Stimulated activated CD4-positive, alpha-beta T cell treated with anti-CD3 and anti-CD28 coated beads, Interleukin-1b, Interleukin-23, amount 100 ng/mL, for 1 hour (primary cell): ENCODE data around the gene RELN.

Experiments used
- DNase-seq, 2 donors: peaks; one replicate each; pipeline ENCODE4 v3.0.0-alpha.2; 2020; ENCODE audit warnings: low read depth in 2 of 2

RELN gene

DNA sequence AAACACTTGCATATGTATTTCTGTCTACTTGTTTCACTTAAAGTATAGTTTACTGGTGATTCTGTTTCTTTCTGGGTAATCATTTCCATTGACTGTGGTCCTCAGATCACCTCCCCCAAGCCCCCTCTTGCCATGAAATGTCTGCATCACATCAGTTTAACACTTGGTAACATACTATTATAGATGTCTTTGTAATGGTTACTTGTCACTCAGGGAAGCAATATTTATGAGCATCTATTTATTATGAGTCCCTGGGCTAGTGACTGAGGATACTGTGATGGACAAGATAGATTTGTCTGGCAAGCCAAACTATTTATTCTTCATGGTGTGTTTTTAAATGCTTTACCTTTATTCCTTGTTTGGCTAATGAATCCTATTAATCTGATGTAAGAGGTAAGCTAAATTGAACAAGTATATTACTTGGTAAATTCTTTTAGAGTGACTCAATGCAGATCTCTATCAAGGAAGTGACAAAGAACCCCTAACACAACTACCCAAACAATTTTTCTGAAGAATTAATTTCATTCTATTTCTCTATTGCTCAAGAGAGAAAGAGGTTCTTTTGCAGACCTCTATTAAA, 270.9 kb downstream of the RELN start:
- no peak for DNase-seq

GRCh38 chr7:103717574-103717973, 271.9 kb downstream of the RELN start:
- no peak for DNase-seq

DNA sequence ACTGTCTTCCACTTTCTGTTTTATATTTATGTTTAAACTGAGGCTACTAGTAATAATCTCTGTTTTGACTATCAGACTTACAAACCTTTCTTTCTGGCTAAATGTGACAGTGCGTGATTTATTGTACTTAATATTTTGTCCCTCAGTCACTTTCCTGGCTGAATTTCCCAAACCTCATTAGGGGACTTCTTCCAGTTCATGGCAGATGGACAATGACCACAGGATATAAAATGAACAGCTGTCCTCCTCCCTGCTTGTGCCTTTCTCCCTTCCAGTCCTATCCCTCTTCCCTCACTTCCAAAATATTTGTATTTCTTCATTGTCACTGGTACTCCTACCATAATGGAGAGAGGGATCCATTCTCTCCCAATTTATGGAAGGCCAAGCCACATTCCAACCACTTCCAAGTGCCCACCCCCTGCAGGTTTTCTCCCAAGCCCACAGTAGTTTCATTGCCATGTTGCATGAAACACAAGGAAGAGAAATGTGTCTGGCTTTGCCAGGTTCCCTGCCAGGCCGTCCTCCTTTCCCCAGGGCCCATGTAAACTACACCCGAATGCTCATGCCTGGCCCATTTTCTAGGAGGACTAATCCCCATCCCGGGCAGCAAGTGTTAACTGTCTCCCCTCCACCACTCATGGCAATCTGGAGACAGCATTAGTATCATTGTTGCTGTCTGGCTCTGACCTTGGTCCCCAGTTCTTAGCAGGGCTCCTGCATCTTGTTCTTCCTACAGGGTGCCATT, 273.9 kb downstream of the RELN start:
- DNase-seq, result no peak

GRCh38 chr7:103714376-103714927, 275.0 kb downstream of the RELN start:
- DNase-seq, result no peak

DNA sequence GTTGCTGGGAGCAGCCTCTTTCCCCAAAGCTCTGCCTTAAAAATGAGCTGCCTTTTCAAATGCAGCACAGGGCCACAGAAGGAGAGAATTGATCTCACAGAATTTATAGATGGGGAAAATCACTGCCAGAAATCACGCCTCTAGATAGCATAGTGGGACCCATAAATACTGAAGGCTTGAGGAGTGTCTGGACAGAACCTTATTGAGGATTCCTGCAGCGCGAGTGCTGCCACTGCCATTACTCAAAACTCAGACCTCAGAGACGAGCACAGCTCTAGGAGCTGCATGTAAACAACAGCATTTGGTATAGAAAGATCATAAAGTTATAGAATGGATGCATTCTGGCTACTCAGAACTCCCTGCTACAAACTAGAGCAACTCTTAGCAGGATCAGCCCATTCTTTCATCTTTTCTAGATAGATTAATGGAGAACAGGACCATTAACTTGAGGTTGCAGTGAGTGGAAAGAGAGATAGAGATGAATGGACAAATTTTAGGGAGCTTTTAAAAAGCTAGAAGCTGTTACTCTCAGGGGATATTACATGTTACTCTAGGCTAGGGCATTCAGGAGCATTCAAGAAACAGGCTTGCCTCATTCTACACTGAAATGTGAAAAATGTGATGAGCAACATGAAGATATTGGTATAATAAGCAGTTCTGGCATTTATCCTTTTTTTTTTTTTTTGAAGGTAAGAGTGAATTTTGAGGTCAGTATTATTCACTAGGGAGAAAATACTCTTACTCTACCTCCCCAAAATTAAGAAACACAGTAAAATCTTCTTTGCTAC, 276.3 kb downstream of the RELN start:
- no peak for DNase-seq

DNA sequence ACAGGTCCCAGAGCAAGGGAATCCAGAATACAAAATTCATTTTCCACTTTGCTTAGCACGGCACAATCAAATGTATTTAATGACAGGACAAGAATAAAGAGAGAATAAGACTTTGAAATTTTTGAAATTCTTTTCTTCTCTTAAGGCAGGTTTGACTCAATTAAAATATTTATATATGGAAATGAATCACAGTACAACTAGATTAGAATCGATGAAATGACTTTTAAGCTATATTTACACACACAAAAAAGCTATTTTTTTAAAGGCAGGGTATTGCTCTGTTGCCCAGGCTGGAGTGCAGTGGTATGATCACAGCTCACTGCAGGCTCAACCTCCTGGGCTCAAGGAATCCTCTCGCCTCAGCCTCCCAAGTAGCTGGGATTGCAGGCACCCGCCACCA, 278.0 kb downstream of the RELN start:
- no peak for DNase-seq

- DNase-seq, result no peak
Observed at GRCh38 chr7:103710247-103710646, 279.2 kb downstream of the RELN start.

DNA sequence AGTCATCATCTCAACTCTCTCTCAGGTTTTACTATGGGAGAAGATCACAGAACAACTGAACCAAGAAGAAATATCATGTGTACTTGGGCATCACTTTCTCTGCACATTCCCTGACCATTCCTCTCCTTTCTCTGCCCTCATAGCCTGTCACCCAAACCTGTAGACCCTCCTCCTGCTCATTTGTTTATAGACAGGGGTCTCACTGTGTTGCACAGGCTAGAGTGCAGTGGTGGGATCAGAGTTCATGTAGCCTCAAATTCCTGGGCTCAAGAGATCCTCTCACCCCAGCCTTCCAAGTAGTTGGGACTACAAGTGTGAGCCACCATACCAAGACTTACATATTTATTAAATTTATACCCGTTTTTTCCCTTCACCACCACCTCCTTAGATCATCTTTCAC, 282.7 kb downstream of the RELN start:
- DNase-seq, result no peak

DNA sequence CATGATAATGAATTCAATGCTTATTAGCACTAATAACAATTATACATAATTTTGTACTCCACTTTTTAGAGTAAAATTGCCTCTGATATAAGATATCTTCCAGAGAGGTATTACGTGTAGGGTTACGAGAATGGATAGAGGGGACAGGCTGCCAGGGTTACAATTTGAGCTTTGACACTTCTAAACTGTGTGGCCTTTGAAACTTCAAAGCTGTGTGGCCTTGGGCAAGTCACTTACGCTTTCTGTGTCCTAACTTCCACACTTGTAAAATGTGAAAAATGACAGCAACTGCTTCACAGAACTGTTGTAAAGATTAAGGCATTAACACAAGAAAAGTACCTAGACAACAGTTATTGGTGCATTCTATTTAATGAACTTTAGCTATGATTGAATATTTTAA, 283.9 kb downstream of the RELN start:
- DNase-seq, result no peak

GRCh38 chr7:103704701-103705100, 284.8 kb downstream of the RELN start:
- no peak for DNase-seq

DNA sequence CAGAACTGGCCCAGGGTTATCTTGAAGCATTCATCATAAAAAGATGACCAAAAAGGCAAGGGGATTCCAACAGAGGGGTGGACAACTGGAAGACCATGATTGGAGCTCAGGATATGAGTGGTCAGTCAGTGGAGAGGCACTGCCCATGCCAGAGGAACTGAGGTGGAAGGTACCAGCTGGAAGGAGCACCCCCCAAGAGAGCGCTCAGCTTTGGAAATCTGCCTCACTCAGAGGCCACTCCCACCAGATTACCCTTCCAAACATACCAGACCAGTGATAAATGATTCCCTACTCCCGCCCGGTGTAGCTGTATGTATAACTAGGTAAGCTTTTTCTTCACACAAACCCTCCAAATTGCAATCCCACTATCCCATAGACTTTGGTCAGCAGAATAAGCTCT, 286.5 kb downstream of the RELN start:
- no peak for DNase-seq

DNA sequence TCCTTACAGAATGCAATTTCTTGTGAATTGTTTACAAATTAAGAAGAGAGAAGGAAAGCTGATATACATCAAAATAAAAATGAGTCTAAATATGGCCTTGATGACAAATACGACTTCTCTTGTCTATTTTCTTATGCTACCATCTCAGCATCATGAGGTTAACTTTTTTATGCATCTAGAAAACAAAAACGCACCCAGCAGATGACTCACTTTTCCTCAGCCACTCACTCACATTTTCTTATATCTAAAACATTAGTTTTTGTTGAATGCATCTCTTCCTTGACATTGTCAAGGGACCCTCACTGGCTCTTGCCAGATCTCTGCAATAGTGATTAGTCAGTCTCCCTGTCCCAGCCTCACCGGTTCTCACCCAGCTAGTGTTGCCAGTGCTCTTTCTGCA, 287.0 kb downstream of the RELN start:
- DNase-seq, result no peak

- no peak for DNase-seq
Observed at GRCh38 chr7:103699032-103699431, 290.4 kb downstream of the RELN start.

GRCh38 chr7:103698064-103698463, 291.4 kb downstream of the RELN start:
- DNase-seq, result no peak

DNA sequence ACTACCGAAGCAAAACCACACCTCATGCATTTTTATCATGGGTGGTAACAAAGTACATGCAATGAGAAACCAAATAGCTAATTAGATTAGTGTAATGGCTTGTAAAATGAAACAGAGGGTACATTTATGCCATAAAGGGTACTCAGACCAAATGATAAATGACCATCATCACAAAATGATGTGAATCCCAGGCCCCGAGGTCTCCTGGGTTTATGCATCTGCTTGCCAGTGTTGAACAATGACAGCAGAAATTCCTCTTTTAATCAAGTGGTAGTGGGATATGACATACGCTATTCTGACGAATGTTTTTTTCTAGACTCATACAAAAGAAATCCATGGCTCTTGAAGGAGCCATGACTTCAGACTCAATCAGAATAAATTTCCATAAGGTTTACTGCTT, 293.9 kb downstream of the RELN start:
- no peak for DNase-seq

DNA sequence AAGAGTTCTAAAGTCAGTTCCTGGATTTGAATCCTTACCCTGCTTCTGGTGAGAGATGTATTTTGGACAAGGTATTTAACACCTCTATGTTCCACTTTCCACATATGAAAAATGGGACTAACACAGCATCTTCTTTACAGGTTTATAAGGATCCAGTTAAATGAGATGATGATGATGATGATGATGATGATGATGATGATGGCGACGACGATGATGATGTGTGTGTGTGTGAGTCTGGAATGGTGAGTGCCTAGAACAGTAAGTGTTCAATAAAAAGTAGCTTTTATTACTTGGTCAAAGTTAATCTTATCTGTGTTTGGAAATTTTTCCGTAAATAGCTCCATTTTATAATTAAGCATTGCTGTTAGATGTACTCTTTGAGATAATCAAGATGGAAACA, 295.2 kb downstream of the RELN start:
- DNase-seq, result no peak

DNA sequence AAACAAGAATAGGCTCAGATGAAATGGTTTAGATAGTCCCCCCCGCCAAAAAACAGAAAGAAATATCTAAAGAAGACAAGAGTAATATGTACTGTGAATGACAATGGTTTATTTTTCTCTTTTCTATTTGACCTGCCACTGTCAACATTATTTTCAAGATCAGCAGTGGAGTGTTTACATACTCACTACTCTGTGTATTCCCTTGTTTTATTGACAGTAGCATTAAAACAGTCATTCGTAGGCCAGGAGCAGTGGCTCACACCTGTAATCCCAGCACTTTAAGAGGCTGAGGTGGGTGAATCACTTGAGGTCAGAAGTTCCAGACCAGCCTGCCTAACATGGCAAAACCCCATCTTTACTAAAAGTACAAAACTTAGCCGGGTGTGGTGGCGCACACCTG, 298.2 kb downstream of the RELN start:
- DNase-seq, result no peak

- no peak for DNase-seq
Observed at GRCh38 chr7:103690242-103690974, 299.1 kb downstream of the RELN start.

- DNase-seq, result no peak
Observed at GRCh38 chr7:103689255-103689654, 300.2 kb downstream of the RELN start.

DNA sequence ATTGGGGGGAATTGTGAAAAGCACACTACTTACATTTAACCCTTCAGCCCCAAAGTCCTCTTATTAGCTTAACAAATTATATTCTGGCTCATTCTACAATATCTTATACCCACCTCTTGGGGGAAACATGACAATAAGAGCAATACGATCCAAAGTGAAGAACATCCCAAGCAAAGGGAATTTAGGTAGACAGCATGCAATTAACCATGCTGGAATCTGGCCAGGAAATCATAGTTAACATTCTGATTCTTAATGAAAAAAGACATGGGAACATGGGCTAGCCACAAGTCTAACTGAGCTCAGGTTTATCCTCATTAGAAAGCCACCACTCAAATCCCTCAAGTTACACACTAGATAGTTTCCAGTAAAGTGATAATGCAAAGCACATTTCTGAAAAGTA, 301.5 kb downstream of the RELN start:
- DNase-seq, result no peak

DNA sequence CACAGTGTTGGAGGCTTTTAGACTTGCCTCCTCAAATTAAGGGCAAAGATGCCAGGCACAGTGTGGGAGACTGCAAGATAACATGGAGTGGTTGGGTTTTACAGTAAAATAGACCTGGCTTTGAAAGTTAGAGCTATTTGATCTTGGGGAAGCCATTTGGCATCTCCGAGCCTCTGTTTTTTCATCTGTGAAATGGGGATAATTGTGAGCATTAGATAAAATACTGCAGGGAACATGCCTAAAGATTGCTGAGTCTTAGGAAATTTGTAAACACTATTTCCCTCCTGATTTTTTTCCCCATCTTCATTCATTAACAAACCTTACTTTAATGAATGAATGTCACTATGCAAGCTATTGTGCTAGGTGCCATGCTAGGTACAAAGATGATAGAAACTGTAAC, 302.2 kb downstream of the RELN start:
- DNase-seq, result no peak

- no peak for DNase-seq
Observed at GRCh38 chr7:103686763-103687162, 302.7 kb downstream of the RELN start.
